ENCODE measurements around the gene SOHLH1. TPM values are rescaled to one million over a fixed set of nuclear protein-coding genes. Genes with fewer than 3 reads are reported as not detected.

The SOHLH1 gene
- total and polyA plus RNA-seq, 10 of the 15 experiments (the other 5 are each of a cell fraction or from before 2014, with no cell fraction given), result not detected

DNA sequence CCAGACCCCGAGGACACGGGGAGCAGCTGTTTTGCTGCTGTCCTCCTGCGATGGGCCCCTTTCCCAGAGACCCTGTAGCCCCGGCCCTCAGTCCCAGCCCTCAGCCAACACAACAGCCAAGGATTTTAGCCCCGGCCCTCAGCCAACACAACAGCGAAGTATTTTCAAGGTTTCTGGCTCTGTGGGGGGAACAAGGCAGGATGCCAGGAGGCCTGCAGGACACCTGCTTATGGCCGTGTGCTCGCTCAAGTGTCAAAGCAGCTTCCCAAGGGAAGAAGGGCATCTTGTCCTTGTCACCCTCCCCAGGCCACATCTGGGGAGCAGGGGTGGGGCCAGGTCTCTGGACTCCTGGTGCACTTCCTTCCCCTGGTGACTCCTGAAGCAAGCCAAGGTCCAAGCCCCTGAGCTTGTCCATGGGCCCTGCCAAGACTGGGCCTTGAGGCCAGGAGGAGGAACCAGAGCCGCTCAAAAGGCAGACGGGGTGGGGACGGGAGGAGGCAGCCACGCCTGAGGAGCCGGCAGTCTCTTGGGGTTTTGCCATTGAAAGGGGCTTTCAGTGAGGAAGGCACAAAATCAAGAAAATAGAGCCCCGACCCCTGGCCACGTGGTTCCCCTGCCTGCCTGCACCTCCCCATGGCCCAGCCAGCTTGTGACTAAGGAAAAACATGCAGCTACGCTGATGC, 13.5 kb upstream of the SOHLH1 start:
- Histone ChIP-seq H3K9ac (ENCODE audit: control insufficient read depth, insufficient read depth, low read length) (no peak overlapping the region), H3K27ac (ENCODE audit: control insufficient read depth, insufficient read depth) (no peak overlapping the region), H3K79me2 (ENCODE audit: control insufficient read depth, insufficient read depth, low read length) (no peaks in the 10 kb centered on the region), H4K20me1 (ENCODE audit: control insufficient read depth, insufficient read depth) (no peaks in the 10 kb centered on the region), H3K4me3 (no peak overlapping the region), H3K4me2 (ENCODE audit: control insufficient read depth, insufficient read depth) (no peak overlapping the region), H3K36me3 (ENCODE audit: control insufficient read depth in 2 of 2, insufficient read depth in 2 of 2, low read length in 1 of 2) (no peaks in the 10 kb centered on the region), H3K4me1 (ENCODE audit: control insufficient read depth, insufficient read depth, low read length) (no peaks in the 10 kb centered on the region), H3K27me3 (replicated peaks in 1 of 2; ENCODE audit: control insufficient read depth in 2 of 2, insufficient read depth in 2 of 2, low read length in 1 of 2) (peaks cover 0 to 7% of the 10 kb centered on the region in 2 experiments; a peak in 2 of 4 replicates), H2AFZ (ENCODE audit: control insufficient read depth, low read depth, low read length) (no peak overlapping the region), H3K9me3 (replicated peaks; ENCODE audit: control insufficient read depth, insufficient read depth, low read length) (no peaks in the 10 kb centered on the region)
- FAIRE-seq, result no peak
- TF ChIP-seq BHLHE40 (IDR thresholded peaks at IDR 0.05; ENCODE audit: borderline replicate concordance in 1 of 2, low read depth in 2 of 2, low read length in 1 of 2) (no peak), POU2F2 (IDR thresholded peaks at IDR 0.05; ENCODE audit: borderline replicate concordance, low read depth, low read length) (no peak), BMI1 (IDR thresholded peaks at IDR 0.05; ENCODE audit: borderline replicate concordance) (no peak), SMARCA5 (IDR thresholded peaks at IDR 0.05) (no peak), STAT1 (conservative IDR thresholded peaks at IDR 0.05) (no peak), MXI1 (IDR thresholded peaks at IDR 0.05; ENCODE audit: low read depth, low read length) (no peak), ZNF207 (IDR thresholded peaks at IDR 0.05; ENCODE audit: borderline replicate concordance) (no peak), TARDBP (IDR thresholded peaks at IDR 0.05; ENCODE audit: borderline replicate concordance) (no peak)
- TF ChIP-seq, protein P1, sequence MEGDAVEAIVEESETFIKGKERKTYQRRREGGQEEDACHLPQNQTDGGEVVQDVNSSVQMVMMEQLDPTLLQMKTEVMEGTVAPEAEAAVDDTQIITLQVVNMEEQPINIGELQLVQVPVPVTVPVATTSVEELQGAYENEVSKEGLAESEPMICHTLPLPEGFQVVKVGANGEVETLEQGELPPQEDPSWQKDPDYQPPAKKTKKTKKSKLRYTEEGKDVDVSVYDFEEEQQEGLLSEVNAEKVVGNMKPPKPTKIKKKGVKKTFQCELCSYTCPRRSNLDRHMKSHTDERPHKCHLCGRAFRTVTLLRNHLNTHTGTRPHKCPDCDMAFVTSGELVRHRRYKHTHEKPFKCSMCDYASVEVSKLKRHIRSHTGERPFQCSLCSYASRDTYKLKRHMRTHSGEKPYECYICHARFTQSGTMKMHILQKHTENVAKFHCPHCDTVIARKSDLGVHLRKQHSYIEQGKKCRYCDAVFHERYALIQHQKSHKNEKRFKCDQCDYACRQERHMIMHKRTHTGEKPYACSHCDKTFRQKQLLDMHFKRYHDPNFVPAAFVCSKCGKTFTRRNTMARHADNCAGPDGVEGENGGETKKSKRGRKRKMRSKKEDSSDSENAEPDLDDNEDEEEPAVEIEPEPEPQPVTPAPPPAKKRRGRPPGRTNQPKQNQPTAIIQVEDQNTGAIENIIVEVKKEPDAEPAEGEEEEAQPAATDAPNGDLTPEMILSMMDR (IDR thresholded peaks at IDR 0.05 in 2 of 3, conservative IDR thresholded peaks at IDR 0.05 in 1 of 3; ENCODE audit: control insufficient read depth in 2 of 3, extremely low read depth in 1 of 3, insufficient read depth in 1 of 3, low read depth in 3 of 3, low read length in 3 of 3), result no peak
- TF ChIP-seq, protein P2, sequence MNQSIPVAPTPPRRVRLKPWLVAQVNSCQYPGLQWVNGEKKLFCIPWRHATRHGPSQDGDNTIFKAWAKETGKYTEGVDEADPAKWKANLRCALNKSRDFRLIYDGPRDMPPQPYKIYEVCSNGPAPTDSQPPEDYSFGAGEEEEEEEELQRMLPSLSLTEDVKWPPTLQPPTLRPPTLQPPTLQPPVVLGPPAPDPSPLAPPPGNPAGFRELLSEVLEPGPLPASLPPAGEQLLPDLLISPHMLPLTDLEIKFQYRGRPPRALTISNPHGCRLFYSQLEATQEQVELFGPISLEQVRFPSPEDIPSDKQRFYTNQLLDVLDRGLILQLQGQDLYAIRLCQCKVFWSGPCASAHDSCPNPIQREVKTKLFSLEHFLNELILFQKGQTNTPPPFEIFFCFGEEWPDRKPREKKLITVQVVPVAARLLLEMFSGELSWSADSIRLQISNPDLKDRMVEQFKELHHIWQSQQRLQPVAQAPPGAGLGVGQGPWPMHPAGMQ (IDR thresholded peaks at IDR 0.05; ENCODE audit: borderline replicate concordance), result no peak
- TF ChIP-seq, protein P3, sequence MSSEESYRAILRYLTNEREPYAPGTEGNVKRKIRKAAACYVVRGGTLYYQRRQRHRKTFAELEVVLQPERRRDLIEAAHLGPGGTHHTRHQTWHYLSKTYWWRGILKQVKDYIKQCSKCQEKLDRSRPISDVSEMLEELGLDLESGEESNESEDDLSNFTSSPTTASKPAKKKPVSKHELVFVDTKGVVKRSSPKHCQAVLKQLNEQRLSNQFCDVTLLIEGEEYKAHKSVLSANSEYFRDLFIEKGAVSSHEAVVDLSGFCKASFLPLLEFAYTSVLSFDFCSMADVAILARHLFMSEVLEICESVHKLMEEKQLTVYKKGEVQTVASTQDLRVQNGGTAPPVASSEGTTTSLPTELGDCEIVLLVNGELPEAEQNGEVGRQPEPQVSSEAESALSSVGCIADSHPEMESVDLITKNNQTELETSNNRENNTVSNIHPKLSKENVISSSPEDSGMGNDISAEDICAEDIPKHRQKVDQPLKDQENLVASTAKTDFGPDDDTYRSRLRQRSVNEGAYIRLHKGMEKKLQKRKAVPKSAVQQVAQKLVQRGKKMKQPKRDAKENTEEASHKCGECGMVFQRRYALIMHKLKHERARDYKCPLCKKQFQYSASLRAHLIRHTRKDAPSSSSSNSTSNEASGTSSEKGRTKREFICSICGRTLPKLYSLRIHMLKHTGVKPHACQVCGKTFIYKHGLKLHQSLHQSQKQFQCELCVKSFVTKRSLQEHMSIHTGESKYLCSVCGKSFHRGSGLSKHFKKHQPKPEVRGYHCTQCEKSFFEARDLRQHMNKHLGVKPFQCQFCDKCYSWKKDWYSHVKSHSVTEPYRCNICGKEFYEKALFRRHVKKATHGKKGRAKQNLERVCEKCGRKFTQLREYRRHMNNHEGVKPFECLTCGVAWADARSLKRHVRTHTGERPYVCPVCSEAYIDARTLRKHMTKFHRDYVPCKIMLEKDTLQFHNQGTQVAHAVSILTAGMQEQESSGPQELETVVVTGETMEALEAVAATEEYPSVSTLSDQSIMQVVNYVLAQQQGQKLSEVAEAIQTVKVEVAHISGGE (CRISPR knock-in tag; IDR thresholded peaks at IDR 0.05), result no peak
- in situ Hi-C loops (cut with MboI), result no loop called here
- no TSS peak for BruUV-seq (replicated peaks)
- CTCF ChIA-PET, result no interaction called here
- RAD21 ChIA-PET (ENCODE audit: unreplicated experiment), result no interaction called here
- POLR2A ChIA-PET, result no interaction called here
- intact Hi-C loops (cut with micrococcal nuclease; ENCODE audit: unreplicated experiment), result no loop called here
- no peak for ATAC-seq
- SMC1A ChIA-PET (ENCODE audit: uncharacterized antibody, unreplicated experiment), result no interaction called here
- no peak for DNase-seq (ENCODE audit: low read depth, low spot score)
- WGBS (ENCODE audit: insufficient coverage, insufficient replicate concordance, low lambda C conversion rate, missing lambda C conversion rate), result 2% methylated on average over 16 of the region's 16 CpGs

All from GM12878 (cell line).